DMS 273 (cell line): ENCODE data around the gene SLC30A4.

Source experiments
- DNase-seq: peaks from one replicate; lab custom pipeline; 2025; ENCODE audit not compliant: unreplicated experiment; lab: John Stamatoyannopoulos, UW

Gene SLC30A4

GRCh38 chr15:45454814-45455213 lies 67.7 kb downstream of the SLC30A4 start:
- peak; percentile 25 for DNase-seq

GRCh38 chr15:45451265-45451664 lies 71.3 kb downstream of the SLC30A4 start:
- no peak for DNase-seq

- DNase-seq: no peak
These were observed 72.4 kb downstream of the SLC30A4 start for GRCh38 chr15:45449916-45450867.

- DNase-seq: no peak
These were observed 73.2 kb downstream of the SLC30A4 start for GRCh38 chr15:45449395-45449794.

- DNase-seq: no peak
These were observed 74.3 kb downstream of the SLC30A4 start for GRCh38 chr15:45448066-45448915.

GRCh38 chr15:45443645-45444044 lies 78.9 kb downstream of the SLC30A4 start:
- no peak for DNase-seq

GRCh38 chr15:45442507-45443135 lies 79.9 kb downstream of the SLC30A4 start:
- no peak for DNase-seq

GRCh38 chr15:45441686-45442085 lies 80.9 kb downstream of the SLC30A4 start:
- peak; percentile 16 for DNase-seq

GRCh38 chr15:45441036-45441435 lies 81.5 kb downstream of the SLC30A4 start:
- no peak for DNase-seq

- no peak for DNase-seq
These were observed 82.9 kb downstream of the SLC30A4 start for GRCh38 chr15:45439521-45440260.

GRCh38 chr15:45435124-45435903 lies 87.2 kb downstream of the SLC30A4 start:
- DNase-seq: no peak

- DNase-seq: no peak
These were observed 88.4 kb downstream of the SLC30A4 start for GRCh38 chr15:45434078-45434567.

- DNase-seq: no peak
These were observed 91.0 kb downstream of the SLC30A4 start for GRCh38 chr15:45431511-45431910.

GRCh38 chr15:45429941-45430792 lies 92.4 kb downstream of the SLC30A4 start:
- no peak for DNase-seq
